PFSK-1 (cell line): ENCODE data around the gene MACC1.

Experiments
- FOXP2 ChIP-seq: optimal IDR thresholded peaks from 2 replicates; pipeline ENCODE3; 2011; ENCODE audit warnings: borderline replicate concordance, control low read depth, inconsistent platforms; ENCODE audit not compliant: insufficient read depth; ENCODE audit errors: extremely low read length, extremely low read depth
- POLR2AphosphoS5 ChIP-seq: IDR thresholded peaks from 2 replicates; pipeline ENCODE4 v1.6.1; 2012; ENCODE audit warnings: low read depth, mild to moderate bottlenecking, control low read depth, low read length, moderate library complexity
- REST ChIP-seq, 2 experiments: IDR thresholded peaks; 2 replicates each; pipeline versions ENCODE4 v1.6.1 to v1.8.0; 2011 to 2012; ENCODE audit warnings: low read depth in 2 of 2, low read length in 2 of 2, control low read depth in 1 of 2, inconsistent platforms in 1 of 2, mild to moderate bottlenecking in 1 of 2, moderate library complexity in 1 of 2; ENCODE audit not compliant: insufficient read depth in 1 of 2
- SIN3A ChIP-seq: IDR thresholded peaks from 2 replicates; pipeline ENCODE4 v1.6.1; 2012; ENCODE audit warnings: mild to moderate bottlenecking, low read length, moderate library complexity, borderline replicate concordance; ENCODE audit not compliant: insufficient read depth
- TAF1 ChIP-seq: IDR thresholded peaks from 2 replicates; pipeline ENCODE4 v1.6.1; 2012; ENCODE audit warnings: low read length, control low read depth, borderline replicate concordance; ENCODE audit not compliant: insufficient read depth

MACC1 gene

GRCh38 chr7:20102982-20103381 is 114.2 kb downstream of the MACC1 start:
- TF ChIP-seq TAF1 (no peak), FOXP2 (no peak), SIN3A (no peak), POLR2AphosphoS5 (no peak), REST (IDR thresholded peaks at IDR 0.05; ENCODE audit: insufficient read depth in 1 of 2, low read depth in 2 of 2, low read length in 2 of 2) (no peak)

DNA sequence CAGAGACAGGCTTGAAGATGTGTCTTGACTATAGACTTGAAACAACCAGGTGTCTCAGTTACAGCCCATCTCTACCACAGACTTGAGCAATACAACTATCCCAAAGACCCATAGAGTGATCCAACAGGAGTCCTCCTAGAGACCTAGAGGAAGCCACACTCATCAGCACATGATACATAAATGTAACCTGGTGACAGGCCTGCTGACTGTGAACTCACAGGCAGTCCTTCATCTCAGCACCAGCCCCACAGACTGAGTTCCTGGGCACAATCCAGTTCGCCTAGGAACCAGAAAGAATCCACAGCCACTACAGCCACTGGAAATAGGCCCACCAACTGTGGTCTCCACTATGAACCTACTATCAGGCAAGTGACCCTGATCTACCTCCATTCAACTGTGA is 121.3 kb downstream of the MACC1 start:
- TF ChIP-seq TAF1 (no peak), POLR2AphosphoS5 (no peak), REST (IDR thresholded peaks at IDR 0.05; ENCODE audit: insufficient read depth in 1 of 2, low read depth in 2 of 2, low read length in 2 of 2) (no peak), SIN3A (no peak), FOXP2 (no peak)

GRCh38 chr7:20095436-20095835 is 121.7 kb downstream of the MACC1 start:
- TF ChIP-seq TAF1 (no peak), SIN3A (no peak), REST (IDR thresholded peaks at IDR 0.05; ENCODE audit: insufficient read depth in 1 of 2, low read depth in 2 of 2, low read length in 2 of 2) (no peak), POLR2AphosphoS5 (no peak), FOXP2 (no peak)

DNA sequence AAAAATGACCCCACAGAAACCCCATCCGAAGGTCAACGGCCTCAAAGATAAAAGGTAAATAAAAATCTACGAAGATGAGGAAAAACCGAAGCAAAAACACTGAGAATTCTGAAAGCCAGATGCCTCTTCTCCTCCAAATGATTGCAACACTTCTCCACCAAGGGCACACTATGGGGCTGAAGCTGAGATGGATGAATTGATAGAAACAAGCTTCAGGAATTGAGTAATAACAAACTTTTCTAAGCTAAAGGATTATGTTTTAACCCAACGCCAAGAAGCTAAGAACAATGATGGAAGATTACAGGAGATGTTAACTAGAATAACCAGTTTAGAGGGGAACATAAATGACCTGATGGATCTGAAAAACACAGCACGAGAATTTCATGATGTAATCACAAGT is 127.8 kb downstream of the MACC1 start:
- TF ChIP-seq POLR2AphosphoS5 (no peak), SIN3A (no peak), FOXP2 (no peak), TAF1 (no peak), REST (IDR thresholded peaks at IDR 0.05; ENCODE audit: insufficient read depth in 1 of 2, low read depth in 2 of 2, low read length in 2 of 2) (no peak)

DNA sequence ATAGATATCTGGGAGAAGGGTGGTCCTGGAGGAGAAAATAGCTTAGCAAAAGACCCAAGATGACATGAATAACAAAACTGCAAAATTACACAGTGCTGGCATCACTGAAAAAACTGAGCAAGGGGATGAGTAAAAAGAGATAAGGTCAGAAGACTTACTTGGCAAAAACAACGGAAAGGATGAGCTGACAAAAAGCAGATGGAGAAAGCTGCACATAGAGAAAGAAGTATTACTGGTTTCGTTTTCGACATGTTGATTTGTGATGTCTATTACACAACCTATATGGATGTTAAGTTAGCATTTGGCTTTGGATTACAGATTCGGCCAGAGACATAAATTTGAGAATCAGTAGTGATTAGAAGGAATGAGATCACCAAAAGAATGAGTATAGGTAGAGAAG is 132.1 kb downstream of the MACC1 start:
- TF ChIP-seq POLR2AphosphoS5: no peak
- TF ChIP-seq REST (IDR thresholded peaks at IDR 0.05; ENCODE audit: insufficient read depth in 1 of 2, low read depth in 2 of 2, low read length in 2 of 2): no peak
- TF ChIP-seq SIN3A: no peak
- TF ChIP-seq TAF1: no peak
- TF ChIP-seq FOXP2: no peak
